Gastrocnemius medialis (tissue), 4 donors: ENCODE measurements around the gene MUSTN1. TPM values are rescaled to one million over a fixed set of nuclear protein-coding genes. Genes with fewer than 3 reads are reported as not detected.

Source experiments
- ATAC-seq, 2 donors: fragments of 150-250 bp; one replicate each; pipeline ENCODE4 v1.9.1; 2016
- DNase-seq, 2 donors: peaks; one replicate each; pipeline ENCODE4 v3.0.0-alpha.2; 2019
- H3K27ac ChIP-seq, 4 donors: fragments of 200-600 bp; sonication (generic); 1 replicate in 1 of 4; 2 replicates in 3 of 4; pipeline ENCODE4 v1.5.1; 2016 to 2018; ENCODE audit warnings: mild to moderate bottlenecking in 2 of 4, moderate library complexity in 1 of 4
- H3K27me3 ChIP-seq, 3 donors: fragments of 200-600 bp; sonication (generic) in 2 of 3; 1 replicate in 1 of 3; 2 replicates in 2 of 3; pipeline versions ENCODE4 v1.5.1 to v1.6.0; 2016 to 2019; ENCODE audit warnings: mild to moderate bottlenecking in 1 of 3, moderate library complexity in 1 of 3
- H3K36me3 ChIP-seq, 2 donors: fragments of 200-600 bp; sonication (generic) in 1 of 2; one replicate each; pipeline ENCODE4 v1.5.1; 2017 to 2018
- H3K4me1 ChIP-seq, 2 donors: fragments of 200-600 bp; sonication (generic) in 1 of 2; one replicate each; pipeline ENCODE4 v1.5.1; 2016 to 2017; ENCODE audit warnings: mild to moderate bottlenecking in 2 of 2
- H3K4me3 ChIP-seq, 4 donors: fragments of 200-600 bp; sonication (generic) in 3 of 4; 1 replicate in 1 of 4; 2 replicates in 3 of 4; pipeline ENCODE4 v1.5.1; 2016 to 2019; ENCODE audit warnings: mild to moderate bottlenecking in 2 of 4
- H3K9me3 ChIP-seq, 3 donors: fragments of 200-600 bp; sonication (generic) in 2 of 3; 1 replicate in 1 of 3; 2 replicates in 2 of 3; pipeline ENCODE4 v1.5.1; 2016 to 2019
- POLR2A ChIP-seq, 2 donors: fragments of 450-650 bp; IDR thresholded peaks; one replicate each; pipeline ENCODE4 v1.6.1; 2017; ENCODE audit warnings: antibody characterized with exemption in 2 of 2, mild to moderate bottlenecking in 2 of 2, moderate library complexity in 2 of 2
- in situ Hi-C, 4 donors: fragments of 200-750 bp; cut with MboI; loops; one replicate each; pipeline versions ENCODE4 v1.15.0 to v1.8.0; 2017; ENCODE audit warnings: low sequenced_read_pairs in 4 of 4
- intact Hi-C: fragments of 100-400 bp; cut with DNase I; formaldehyde crosslinking; loops from one replicate; pipeline ENCODE4 v1.15.1; 2023; ENCODE audit warnings: low total_unique reads
- total RNA-seq, 4 donors: library from RNA; depleted of rRNA; stranded (reverse); fragments of >200 nt; gene quantifications; one replicate each; pipeline versions ENCODE4 v1.1.0 to v1.2.3, GENCODE V29; 2016
- TF ChIP-seq, protein P1 (sequence below), 5 experiments: fragments of 450-650 bp in 3 of 5; fragments of 200-600 bp in 2 of 5; sonication (generic) in 2 of 5; IDR thresholded peaks in 4 of 5; conservative IDR thresholded peaks in 1 of 5; 1 replicate in 4 of 5; 2 replicates in 1 of 5; pipeline ENCODE4 v1.5.1; 2016 to 2019; ENCODE audit warnings: antibody characterized with exemption in 5 of 5, mild to moderate bottlenecking in 3 of 5, moderate library complexity in 3 of 5

Gene MUSTN1
- total RNA-seq, 4 donors from 2014 or later: 218 to 2,149 (median 412) TPM

DNA sequence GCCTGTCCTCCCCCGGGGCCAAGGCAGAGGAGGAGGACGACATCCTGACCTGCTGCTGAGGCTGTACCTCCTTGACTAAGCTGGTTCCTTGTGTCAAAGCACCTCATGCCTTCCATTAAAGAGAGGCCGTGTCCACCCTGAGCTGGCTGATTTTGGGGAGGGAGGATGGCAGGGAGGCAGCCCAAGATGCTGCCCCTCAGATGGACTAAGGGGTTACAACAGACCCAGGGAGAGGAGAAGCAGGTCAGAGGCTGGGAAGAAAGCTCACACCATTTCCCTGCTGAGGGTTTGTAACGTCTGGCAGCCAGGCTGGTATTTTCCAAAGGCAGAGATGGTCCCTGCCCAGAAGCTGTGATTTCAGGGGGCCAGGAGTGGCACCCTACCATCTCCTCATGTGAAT lies 42.9 kb downstream of the MUSTN1 start:
- H3K27ac ChIP-seq: no peak overlapping the region
- TF ChIP-seq POLR2A (IDR thresholded peaks at IDR 0.05): no peak
- TF ChIP-seq, protein P1, sequence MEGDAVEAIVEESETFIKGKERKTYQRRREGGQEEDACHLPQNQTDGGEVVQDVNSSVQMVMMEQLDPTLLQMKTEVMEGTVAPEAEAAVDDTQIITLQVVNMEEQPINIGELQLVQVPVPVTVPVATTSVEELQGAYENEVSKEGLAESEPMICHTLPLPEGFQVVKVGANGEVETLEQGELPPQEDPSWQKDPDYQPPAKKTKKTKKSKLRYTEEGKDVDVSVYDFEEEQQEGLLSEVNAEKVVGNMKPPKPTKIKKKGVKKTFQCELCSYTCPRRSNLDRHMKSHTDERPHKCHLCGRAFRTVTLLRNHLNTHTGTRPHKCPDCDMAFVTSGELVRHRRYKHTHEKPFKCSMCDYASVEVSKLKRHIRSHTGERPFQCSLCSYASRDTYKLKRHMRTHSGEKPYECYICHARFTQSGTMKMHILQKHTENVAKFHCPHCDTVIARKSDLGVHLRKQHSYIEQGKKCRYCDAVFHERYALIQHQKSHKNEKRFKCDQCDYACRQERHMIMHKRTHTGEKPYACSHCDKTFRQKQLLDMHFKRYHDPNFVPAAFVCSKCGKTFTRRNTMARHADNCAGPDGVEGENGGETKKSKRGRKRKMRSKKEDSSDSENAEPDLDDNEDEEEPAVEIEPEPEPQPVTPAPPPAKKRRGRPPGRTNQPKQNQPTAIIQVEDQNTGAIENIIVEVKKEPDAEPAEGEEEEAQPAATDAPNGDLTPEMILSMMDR (IDR thresholded peaks at IDR 0.05 in 4 of 5, conservative IDR thresholded peaks at IDR 0.05 in 1 of 5): no peak
- H3K9me3 ChIP-seq: no peaks in the 10 kb centered on the region
- ATAC-seq (no peak), DNase-seq (no peak)
- no peaks in the 10 kb centered on the region for H3K4me1 ChIP-seq
- intact Hi-C loops: no loop called here
- H3K27me3 ChIP-seq: no peaks in the 10 kb centered on the region
- no peak overlapping the region for H3K4me3 ChIP-seq
- H3K36me3 ChIP-seq: no peaks in the 10 kb centered on the region
- in situ Hi-C loops: no loop called here

DNA sequence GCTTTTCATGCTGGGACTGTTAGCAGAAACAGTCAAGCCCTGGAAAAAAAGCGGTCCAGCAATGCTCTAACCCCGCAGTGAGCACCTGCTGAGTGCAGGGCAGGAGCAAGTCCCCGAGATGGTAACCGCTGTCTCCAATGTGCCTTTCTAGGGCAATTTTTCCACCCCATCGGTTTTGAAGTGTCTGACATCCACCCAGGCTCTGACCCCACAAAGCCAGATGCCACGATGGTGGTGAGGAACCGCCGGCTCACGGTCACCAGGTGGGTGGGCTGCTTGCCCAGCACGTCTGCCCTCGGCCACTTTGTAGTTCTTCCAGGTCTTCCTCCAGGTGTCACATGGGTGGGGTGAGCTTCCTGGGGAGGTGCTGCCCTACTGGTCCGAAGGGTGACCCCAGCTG lies 43.5 kb downstream of the MUSTN1 start:
- Histone ChIP-seq H3K4me3 (no peak overlapping the region), H3K27ac (no peak overlapping the region), H3K36me3 (no peaks in the 10 kb centered on the region), H3K4me1 (no peaks in the 10 kb centered on the region), H3K9me3 (no peaks in the 10 kb centered on the region), H3K27me3 (no peaks in the 10 kb centered on the region)
- DNase-seq (no peak), ATAC-seq (no peak)
- intact Hi-C loops: no loop called here
- TF ChIP-seq, protein P1 (IDR thresholded peaks at IDR 0.05 in 4 of 5, conservative IDR thresholded peaks at IDR 0.05 in 1 of 5): no peak
- TF ChIP-seq POLR2A (IDR thresholded peaks at IDR 0.05): no peak
- in situ Hi-C loops: no loop called here

DNA sequence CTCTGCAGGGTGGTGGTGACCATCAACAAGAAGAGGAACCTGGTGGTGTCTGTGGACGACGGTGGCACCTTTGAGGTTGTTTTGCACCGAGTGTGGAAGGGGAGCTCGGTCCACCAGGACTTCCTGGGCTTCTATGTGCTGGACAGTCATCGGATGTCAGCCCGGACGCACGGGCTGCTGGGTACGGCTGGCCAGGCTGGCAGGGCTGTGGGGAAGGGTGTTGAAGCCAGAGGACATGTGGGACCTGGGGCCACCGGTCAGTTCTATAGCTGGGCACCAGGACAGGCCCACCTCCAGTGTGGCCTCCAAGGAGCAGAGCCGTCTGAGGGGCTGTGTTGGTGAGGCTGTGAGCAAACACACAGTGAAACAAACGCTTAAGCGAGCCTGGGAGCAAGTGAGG lies 44.1 kb downstream of the MUSTN1 start:
- no peak for ATAC-seq
- intact Hi-C loops (no loop called here), in situ Hi-C loops (no loop called here)
- Histone ChIP-seq H3K4me1 (no peaks in the 10 kb centered on the region), H3K36me3 (no peaks in the 10 kb centered on the region), H3K27ac (no peak overlapping the region), H3K4me3 (no peak overlapping the region), H3K27me3 (no peaks in the 10 kb centered on the region), H3K9me3 (no peaks in the 10 kb centered on the region)
- no peak for TF ChIP-seq POLR2A (IDR thresholded peaks at IDR 0.05)
- TF ChIP-seq, protein P1 (IDR thresholded peaks at IDR 0.05 in 4 of 5, conservative IDR thresholded peaks at IDR 0.05 in 1 of 5): no peak
- no peak for DNase-seq

DNA sequence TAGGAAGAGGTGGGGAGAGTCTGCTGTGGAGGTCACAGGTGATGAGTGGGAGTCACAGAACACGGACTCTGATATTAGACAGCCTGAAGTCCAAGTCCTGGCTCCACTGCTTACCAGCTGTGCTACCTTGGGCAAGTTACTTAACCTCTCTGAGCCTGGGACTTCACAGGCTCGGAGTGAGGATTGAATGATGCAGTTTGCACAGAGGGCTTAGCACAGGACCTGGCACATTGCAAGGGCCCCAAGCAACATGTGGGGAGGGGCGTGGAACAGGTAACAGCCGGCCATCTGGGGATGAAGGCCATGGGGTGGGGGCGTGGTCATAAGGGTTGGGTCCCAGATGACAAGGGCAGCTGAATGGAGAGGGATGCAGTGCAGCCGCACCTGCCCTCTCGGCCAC lies 44.5 kb downstream of the MUSTN1 start:
- TF ChIP-seq, protein P1 (IDR thresholded peaks at IDR 0.05 in 4 of 5, conservative IDR thresholded peaks at IDR 0.05 in 1 of 5): no peak
- no peak for TF ChIP-seq POLR2A (IDR thresholded peaks at IDR 0.05)
- intact Hi-C loops (no loop called here), in situ Hi-C loops (no loop called here)
- H3K4me1 ChIP-seq: no peaks in the 10 kb centered on the region
- H3K27ac ChIP-seq: no peak overlapping the region
- H3K4me3 ChIP-seq: no peak overlapping the region
- no peak for DNase-seq
- no peaks in the 10 kb centered on the region for H3K9me3 ChIP-seq
- no peak for ATAC-seq
- no peaks in the 10 kb centered on the region for H3K27me3 ChIP-seq
- no peaks in the 10 kb centered on the region for H3K36me3 ChIP-seq

- H3K36me3 ChIP-seq: no peaks in the 10 kb centered on the region
- H3K4me3 ChIP-seq: no peak overlapping the region
- H3K27me3 ChIP-seq: no peaks in the 10 kb centered on the region
- no peak for ATAC-seq
- no peak for TF ChIP-seq POLR2A (IDR thresholded peaks at IDR 0.05)
- TF ChIP-seq, protein P1 (IDR thresholded peaks at IDR 0.05 in 4 of 5, conservative IDR thresholded peaks at IDR 0.05 in 1 of 5): no peak
- H3K27ac ChIP-seq: no peak overlapping the region
- H3K9me3 ChIP-seq: no peaks in the 10 kb centered on the region
- intact Hi-C loops: no loop called here
- in situ Hi-C loops: no loop called here
- no peaks in the 10 kb centered on the region for H3K4me1 ChIP-seq
- no peak for DNase-seq
Observed at GRCh38 chr3:52789746-52790040, 45.1 kb downstream of the MUSTN1 start.
